Ascending aorta (tissue), 2 donors: ENCODE data around the gene PLCE1. TPM values are rescaled to one million over a fixed set of nuclear protein-coding genes. Genes with fewer than 3 reads are reported as not detected.

ENCODE experiments used
- DNase-seq, 2 donors: peaks; one replicate each; pipeline ENCODE4 v3.0.0-alpha.2; 2019; ENCODE audit warnings: low spot score in 2 of 2
- H3K27ac ChIP-seq, 2 donors: fragments of 200-600 bp; sonication (generic); one replicate each; pipeline ENCODE4 v1.5.1; 2016 to 2017; ENCODE audit warnings: mild to moderate bottlenecking in 1 of 2
- H3K27me3 ChIP-seq: fragments of 200-600 bp; sonication (generic); one replicate; pipeline ENCODE4 v1.5.1; 2017
- H3K36me3 ChIP-seq, 2 donors: fragments of 200-600 bp; sonication (generic); one replicate each; pipeline ENCODE4 v1.5.1; 2016
- H3K4me1 ChIP-seq, 2 donors: fragments of 200-600 bp; sonication (generic); one replicate each; pipeline ENCODE4 v1.5.1; 2016 to 2017; ENCODE audit warnings: mild to moderate bottlenecking in 1 of 2
- H3K4me3 ChIP-seq, 2 donors: fragments of 200-600 bp; sonication (generic); one replicate each; pipeline ENCODE4 v1.5.1; 2016 to 2017; ENCODE audit warnings: mild to moderate bottlenecking in 1 of 2
- H3K9me3 ChIP-seq, 2 donors: fragments of 200-600 bp; sonication (generic); one replicate each; pipeline ENCODE4 v1.5.1; 2016
- intact Hi-C: fragments of 100-400 bp; cut with DNase I; formaldehyde crosslinking; loops from one replicate; pipeline ENCODE4 v1.15.1; 2023
- total RNA-seq: library from RNA; depleted of rRNA; stranded (reverse); fragments of >200 nt; gene quantifications from one replicate; pipeline ENCODE4 v1.1.0, GENCODE V29; 2016
- TF ChIP-seq, protein P1 (sequence below), 3 experiments: fragments of 200-600 bp in 2 of 3; fragments of 450-650 bp in 1 of 3; sonication (generic) in 2 of 3; IDR thresholded peaks; one replicate each; pipeline ENCODE4 v1.5.1; 2016 to 2019; ENCODE audit warnings: antibody characterized with exemption in 3 of 3, mild to moderate bottlenecking in 1 of 3, moderate library complexity in 1 of 3

PLCE1 gene
- total RNA-seq, 1 donor from 2014 or later, result 3.8 TPM

DNA sequence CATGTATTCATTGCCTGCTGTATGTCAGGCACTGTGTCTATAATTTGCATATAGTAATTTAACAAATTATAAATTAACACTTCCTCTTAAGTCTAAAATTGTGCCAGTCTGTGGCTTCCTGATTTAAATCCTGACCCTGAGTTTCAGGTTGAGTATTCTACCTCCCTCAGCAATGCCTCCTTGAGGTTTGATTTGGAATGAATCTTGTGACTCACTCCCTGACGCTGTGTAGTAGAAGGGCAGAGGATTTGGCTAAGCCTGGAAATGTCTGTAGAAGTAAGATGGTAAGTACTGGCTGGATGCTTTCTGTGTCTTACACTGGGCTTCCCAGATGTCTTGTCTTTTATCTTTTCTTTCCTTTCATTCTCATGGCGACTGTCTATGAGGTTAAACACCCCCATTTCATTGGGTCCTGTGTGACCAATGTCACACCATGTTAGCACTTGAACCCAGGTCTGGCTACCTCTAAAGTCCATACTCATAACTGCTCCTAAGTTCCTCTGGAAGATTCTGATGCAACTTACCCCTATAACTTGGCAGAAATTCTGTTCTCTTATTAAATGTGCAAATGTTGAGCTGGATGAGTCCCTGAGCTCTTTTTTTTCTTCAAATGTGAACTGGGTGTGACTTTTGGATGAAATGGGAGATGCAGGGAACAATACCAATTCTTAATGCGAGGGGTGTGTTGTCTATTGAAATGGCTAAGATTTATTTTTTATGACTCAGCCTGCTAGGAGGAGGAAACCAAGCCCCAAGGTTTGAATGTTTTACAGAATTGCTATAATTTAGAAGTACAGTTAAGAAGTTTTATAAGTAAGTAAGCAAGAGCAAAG, 48.5 kb downstream of the PLCE1 start:
- Histone ChIP-seq H3K9me3 (no peaks in the 10 kb centered on the region), H3K4me3 (no peak overlapping the region), H3K36me3 (no peaks in the 10 kb centered on the region), H3K27ac (no peak overlapping the region), H3K4me1 (no peaks in the 10 kb centered on the region), H3K27me3 (no peaks in the 10 kb centered on the region)
- DNase-seq, result no peak
- TF ChIP-seq, protein P1, sequence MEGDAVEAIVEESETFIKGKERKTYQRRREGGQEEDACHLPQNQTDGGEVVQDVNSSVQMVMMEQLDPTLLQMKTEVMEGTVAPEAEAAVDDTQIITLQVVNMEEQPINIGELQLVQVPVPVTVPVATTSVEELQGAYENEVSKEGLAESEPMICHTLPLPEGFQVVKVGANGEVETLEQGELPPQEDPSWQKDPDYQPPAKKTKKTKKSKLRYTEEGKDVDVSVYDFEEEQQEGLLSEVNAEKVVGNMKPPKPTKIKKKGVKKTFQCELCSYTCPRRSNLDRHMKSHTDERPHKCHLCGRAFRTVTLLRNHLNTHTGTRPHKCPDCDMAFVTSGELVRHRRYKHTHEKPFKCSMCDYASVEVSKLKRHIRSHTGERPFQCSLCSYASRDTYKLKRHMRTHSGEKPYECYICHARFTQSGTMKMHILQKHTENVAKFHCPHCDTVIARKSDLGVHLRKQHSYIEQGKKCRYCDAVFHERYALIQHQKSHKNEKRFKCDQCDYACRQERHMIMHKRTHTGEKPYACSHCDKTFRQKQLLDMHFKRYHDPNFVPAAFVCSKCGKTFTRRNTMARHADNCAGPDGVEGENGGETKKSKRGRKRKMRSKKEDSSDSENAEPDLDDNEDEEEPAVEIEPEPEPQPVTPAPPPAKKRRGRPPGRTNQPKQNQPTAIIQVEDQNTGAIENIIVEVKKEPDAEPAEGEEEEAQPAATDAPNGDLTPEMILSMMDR (IDR thresholded peaks at IDR 0.05), result no peak
- intact Hi-C loops, result no loop called here

DNA sequence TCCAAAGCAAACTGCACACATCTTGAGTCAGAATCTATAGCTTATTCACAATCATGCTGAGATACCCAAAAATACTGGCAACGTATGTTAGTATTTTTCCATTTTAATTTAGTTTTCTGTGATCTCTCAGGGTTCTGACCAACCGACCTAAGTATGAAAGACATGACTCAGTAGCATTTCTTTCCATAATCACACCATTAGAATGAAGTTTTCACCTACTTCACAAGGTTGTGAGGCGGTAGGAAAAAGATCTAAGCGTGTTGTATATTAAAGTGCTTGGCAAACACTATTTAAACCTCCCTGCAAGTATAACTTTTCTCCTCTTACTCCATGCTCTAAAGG, 49.1 kb downstream of the PLCE1 start:
- no peak for DNase-seq
- TF ChIP-seq, protein P1 (IDR thresholded peaks at IDR 0.05), result no peak
- no peaks in the 10 kb centered on the region for H3K27me3 ChIP-seq
- no peak overlapping the region for H3K4me3 ChIP-seq
- intact Hi-C loops, result no loop called here
- H3K4me1 ChIP-seq, result no peaks in the 10 kb centered on the region
- no peak overlapping the region for H3K27ac ChIP-seq
- no peaks in the 10 kb centered on the region for H3K9me3 ChIP-seq
- H3K36me3 ChIP-seq, result no peaks in the 10 kb centered on the region

Other genes starting within 250 kb of the PLCE1 start
- not detected for gene LGI1, start 236.0 kb upstream of the PLCE1 start, total RNA-seq
- 3.7 TPM for gene SLC35G1, start 100.0 kb upstream of the PLCE1 start, total RNA-seq